HepG2 (cell line): ENCODE measurements around the gene SCUBE2. TPM values are rescaled to one million over a fixed set of nuclear protein-coding genes. Genes with fewer than 3 reads are reported as not detected.

Source experiments
- ATF4 ChIP-seq, 2 experiments: fragments of 450-650 bp in 1 of 2; sonication (generic) in 1 of 2; formaldehyde crosslinking; IDR thresholded peaks; 2 replicates each; pipeline versions ENCODE4 v1.5.0 to v1.8.0; 2020 to 2022; ENCODE audit warnings: mild to moderate bottlenecking in 1 of 2, missing genetic modification reagents in 1 of 2
- BRCA1 ChIP-seq: sonication (generic); formaldehyde crosslinking; IDR thresholded peaks from 2 replicates; pipeline ENCODE4 v1.4.0; 2020; ENCODE audit warnings: missing genetic modification reagents
- DNMT1 ChIP-seq: sonication (generic); formaldehyde crosslinking; IDR thresholded peaks from 2 replicates; pipeline ENCODE4 v1.5.1; 2020; ENCODE audit warnings: mild to moderate bottlenecking, missing genetic modification reagents
- GABPA ChIP-seq, 2 experiments: IDR thresholded peaks; 2 replicates each; pipeline ENCODE4 v1.6.1; 2011 to 2016; ENCODE audit warnings: low read depth in 2 of 2, low read length in 1 of 2, missing biosample characterization in 1 of 2, missing genetic modification characterization in 1 of 2
- NFIC ChIP-seq: IDR thresholded peaks from 2 replicates; pipeline ENCODE4 v1.6.1; 2012; ENCODE audit warnings: mild to moderate bottlenecking, low read length, inconsistent platforms
- RFXAP ChIP-seq: sonication (generic); formaldehyde crosslinking; IDR thresholded peaks from 2 replicates; pipeline ENCODE4 v1.4.0; 2020; ENCODE audit warnings: missing genetic modification reagents, borderline replicate concordance
- RXRA ChIP-seq: sonication (generic); formaldehyde crosslinking; IDR thresholded peaks from 2 replicates; pipeline ENCODE4 v1.5.1; 2020; ENCODE audit warnings: missing genetic modification reagents
- SALL1 ChIP-seq: sonication (generic); formaldehyde crosslinking; IDR thresholded peaks from 2 replicates; pipeline ENCODE4 v1.8.0; 2022; ENCODE audit warnings: mild to moderate bottlenecking, missing genetic modification reagents
- SOX5 ChIP-seq: IDR thresholded peaks from 2 replicates; pipeline ENCODE4 v1.6.1; 2016; ENCODE audit warnings: borderline replicate concordance
- TFAP4 ChIP-seq: sonication (generic); IDR thresholded peaks from 2 replicates; pipeline ENCODE4 v1.6.1; 2016; ENCODE audit warnings: low read depth, borderline replicate concordance
- U2AF2 ChIP-seq: fragments of 200-400 bp; formaldehyde crosslinking; IDR thresholded peaks from 2 replicates; pipeline ENCODE4 v1.6.1; 2017; ENCODE audit warnings: low read depth, mild to moderate bottlenecking, low read length
- ZBTB39 ChIP-seq: sonication (generic); formaldehyde crosslinking; IDR thresholded peaks from 2 replicates; pipeline ENCODE4 v1.5.0; 2020; ENCODE audit warnings: missing genetic modification reagents
- ZNF619 ChIP-seq: sonication (generic); formaldehyde crosslinking; IDR thresholded peaks from 2 replicates; pipeline ENCODE4 v1.4.0; 2020; ENCODE audit warnings: mild to moderate bottlenecking, missing genetic modification reagents
- polyA plus RNA-seq, 8 experiments: library from polyadenylated mRNA; depleted of rRNA in 3 of 8; stranded (reverse) in 7 of 8; unstranded in 1 of 8; fragments of >200 nt; fragmentation: Illumina TruSeq in 4 of 8; extraction: Trizol in 4 of 8; gene quantifications; 2 replicates each; pipeline versions ENCODE4 v1.2.1 to v1.2.3, GENCODE V29; 2011 to 2016; ENCODE audit warnings: low read depth in 4 of 8, missing spikeins in 1 of 8, mixed read lengths in 1 of 8; ENCODE audit not compliant: insufficient read depth in 1 of 8
- total RNA-seq, 5 experiments: library from RNA; depleted of rRNA; stranded (reverse); fragments of >200 nt; fragmentation: Illumina TruSeq; extraction: Trizol; gene quantifications; 2 replicates each; pipeline ENCODE4 v1.2.3, GENCODE V29; 2016; ENCODE audit warnings: low read depth in 1 of 5
- TF ChIP-seq, protein P1 (sequence below), 2 experiments: sonication (generic) in 1 of 2; formaldehyde crosslinking in 1 of 2; IDR thresholded peaks; 2 replicates each; pipeline versions ENCODE4 v1.4.0 to v1.6.1; 2018 to 2020; ENCODE audit warnings: missing genetic modification reagents in 2 of 2, borderline replicate concordance in 1 of 2, low read depth in 1 of 2, mild to moderate bottlenecking in 1 of 2, missing biosample characterization in 1 of 2
- TF ChIP-seq, protein P2 (sequence below): sonication (generic); formaldehyde crosslinking; IDR thresholded peaks from 2 replicates; pipeline ENCODE4 v1.5.0; 2020; ENCODE audit warnings: missing genetic modification reagents, mild to moderate bottlenecking, borderline replicate concordance
- TF ChIP-seq, protein P3 (sequence below): sonication (generic); formaldehyde crosslinking; IDR thresholded peaks from 2 replicates; pipeline ENCODE4 v1.4.0; 2020; ENCODE audit warnings: mild to moderate bottlenecking, missing genetic modification reagents
- TF ChIP-seq, protein P4 (sequence below): sonication (generic); formaldehyde crosslinking; IDR thresholded peaks from 2 replicates; pipeline ENCODE4 v1.5.1; 2020; ENCODE audit warnings: missing genetic modification reagents, mild to moderate bottlenecking, borderline replicate concordance

SCUBE2 gene
- total and polyA plus RNA-seq, 2 of the 13 experiments (the other 11 are each of a cell fraction or from before 2014, with no cell fraction given), result 0.09 TPM; not detected in 1

DNA sequence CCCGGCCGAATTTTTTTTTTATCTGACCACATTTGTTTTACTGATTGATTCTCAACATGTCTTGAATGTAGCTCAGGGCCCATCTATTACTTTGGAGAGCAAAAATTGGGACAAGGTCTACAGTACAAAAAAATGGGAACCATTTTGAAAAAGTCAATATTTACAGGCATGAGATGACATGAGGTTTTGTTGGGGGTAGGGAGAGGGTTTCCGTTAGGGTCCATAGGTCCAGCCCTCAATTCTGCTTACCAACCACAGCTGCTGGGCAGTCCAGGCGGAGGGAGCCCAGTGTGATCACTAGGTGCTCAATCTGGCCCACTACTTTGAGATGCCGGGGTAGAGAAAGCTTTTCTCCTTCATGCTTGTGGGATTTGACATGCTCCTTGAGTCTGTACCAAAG lies 105.9 kb downstream of the SCUBE2 start (continued):
- TF ChIP-seq DNMT1 (CRISPR knock-in tag) (no peak), U2AF2 (no peak), TFAP4 (peak; percentile 62; the same call in 1 of the 2 replicates), GABPA (IDR thresholded peaks at IDR 0.05; ENCODE audit: low read depth, low read length) (no peak), GABPA (CRISPR knock-in tag; IDR thresholded peaks at IDR 0.05; ENCODE audit: low read depth) (peak; percentile 44; the same call in 1 of the 2 replicates), SALL1 (peak; percentile 80), ATF4 (CRISPR knock-in tag; IDR thresholded peaks at IDR 0.05) (no peak), RXRA (CRISPR knock-in tag) (no peak), RFXAP (no peak), SOX5 (CRISPR knock-in tag) (0 out of 2 replicates have a peak, but pooled peaks have one; percentile 26), ZNF619 (no peak), NFIC (no peak), ZBTB39 (CRISPR knock-in tag) (no peak), BRCA1 (CRISPR knock-in tag) (no peak)
- TF ChIP-seq, protein P1, sequence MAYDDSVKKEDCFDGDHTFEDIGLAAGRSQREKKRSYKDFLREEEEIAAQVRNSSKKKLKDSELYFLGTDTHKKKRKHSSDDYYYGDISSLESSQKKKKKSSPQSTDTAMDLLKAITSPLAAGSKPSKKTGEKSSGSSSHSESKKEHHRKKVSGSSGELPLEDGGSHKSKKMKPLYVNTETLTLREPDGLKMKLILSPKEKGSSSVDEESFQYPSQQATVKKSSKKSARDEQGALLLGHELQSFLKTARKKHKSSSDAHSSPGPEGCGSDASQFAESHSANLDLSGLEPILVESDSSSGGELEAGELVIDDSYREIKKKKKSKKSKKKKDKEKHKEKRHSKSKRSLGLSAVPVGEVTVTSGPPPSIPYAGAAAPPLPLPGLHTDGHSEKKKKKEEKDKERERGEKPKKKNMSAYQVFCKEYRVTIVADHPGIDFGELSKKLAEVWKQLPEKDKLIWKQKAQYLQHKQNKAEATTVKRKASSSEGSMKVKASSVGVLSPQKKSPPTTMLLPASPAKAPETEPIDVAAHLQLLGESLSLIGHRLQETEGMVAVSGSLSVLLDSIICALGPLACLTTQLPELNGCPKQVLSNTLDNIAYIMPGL (CRISPR knock-in tag; IDR thresholded peaks at IDR 0.05; ENCODE audit: borderline replicate concordance in 1 of 2, low read depth in 1 of 2), result no peak
- TF ChIP-seq, protein P2, sequence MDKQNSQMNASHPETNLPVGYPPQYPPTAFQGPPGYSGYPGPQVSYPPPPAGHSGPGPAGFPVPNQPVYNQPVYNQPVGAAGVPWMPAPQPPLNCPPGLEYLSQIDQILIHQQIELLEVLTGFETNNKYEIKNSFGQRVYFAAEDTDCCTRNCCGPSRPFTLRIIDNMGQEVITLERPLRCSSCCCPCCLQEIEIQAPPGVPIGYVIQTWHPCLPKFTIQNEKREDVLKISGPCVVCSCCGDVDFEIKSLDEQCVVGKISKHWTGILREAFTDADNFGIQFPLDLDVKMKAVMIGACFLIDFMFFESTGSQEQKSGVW (CRISPR knock-in tag), result no peak
- TF ChIP-seq, protein P3, sequence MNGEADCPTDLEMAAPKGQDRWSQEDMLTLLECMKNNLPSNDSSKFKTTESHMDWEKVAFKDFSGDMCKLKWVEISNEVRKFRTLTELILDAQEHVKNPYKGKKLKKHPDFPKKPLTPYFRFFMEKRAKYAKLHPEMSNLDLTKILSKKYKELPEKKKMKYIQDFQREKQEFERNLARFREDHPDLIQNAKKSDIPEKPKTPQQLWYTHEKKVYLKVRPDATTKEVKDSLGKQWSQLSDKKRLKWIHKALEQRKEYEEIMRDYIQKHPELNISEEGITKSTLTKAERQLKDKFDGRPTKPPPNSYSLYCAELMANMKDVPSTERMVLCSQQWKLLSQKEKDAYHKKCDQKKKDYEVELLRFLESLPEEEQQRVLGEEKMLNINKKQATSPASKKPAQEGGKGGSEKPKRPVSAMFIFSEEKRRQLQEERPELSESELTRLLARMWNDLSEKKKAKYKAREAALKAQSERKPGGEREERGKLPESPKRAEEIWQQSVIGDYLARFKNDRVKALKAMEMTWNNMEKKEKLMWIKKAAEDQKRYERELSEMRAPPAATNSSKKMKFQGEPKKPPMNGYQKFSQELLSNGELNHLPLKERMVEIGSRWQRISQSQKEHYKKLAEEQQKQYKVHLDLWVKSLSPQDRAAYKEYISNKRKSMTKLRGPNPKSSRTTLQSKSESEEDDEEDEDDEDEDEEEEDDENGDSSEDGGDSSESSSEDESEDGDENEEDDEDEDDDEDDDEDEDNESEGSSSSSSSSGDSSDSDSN (CRISPR knock-in tag), result no peak
- TF ChIP-seq, protein P4, sequence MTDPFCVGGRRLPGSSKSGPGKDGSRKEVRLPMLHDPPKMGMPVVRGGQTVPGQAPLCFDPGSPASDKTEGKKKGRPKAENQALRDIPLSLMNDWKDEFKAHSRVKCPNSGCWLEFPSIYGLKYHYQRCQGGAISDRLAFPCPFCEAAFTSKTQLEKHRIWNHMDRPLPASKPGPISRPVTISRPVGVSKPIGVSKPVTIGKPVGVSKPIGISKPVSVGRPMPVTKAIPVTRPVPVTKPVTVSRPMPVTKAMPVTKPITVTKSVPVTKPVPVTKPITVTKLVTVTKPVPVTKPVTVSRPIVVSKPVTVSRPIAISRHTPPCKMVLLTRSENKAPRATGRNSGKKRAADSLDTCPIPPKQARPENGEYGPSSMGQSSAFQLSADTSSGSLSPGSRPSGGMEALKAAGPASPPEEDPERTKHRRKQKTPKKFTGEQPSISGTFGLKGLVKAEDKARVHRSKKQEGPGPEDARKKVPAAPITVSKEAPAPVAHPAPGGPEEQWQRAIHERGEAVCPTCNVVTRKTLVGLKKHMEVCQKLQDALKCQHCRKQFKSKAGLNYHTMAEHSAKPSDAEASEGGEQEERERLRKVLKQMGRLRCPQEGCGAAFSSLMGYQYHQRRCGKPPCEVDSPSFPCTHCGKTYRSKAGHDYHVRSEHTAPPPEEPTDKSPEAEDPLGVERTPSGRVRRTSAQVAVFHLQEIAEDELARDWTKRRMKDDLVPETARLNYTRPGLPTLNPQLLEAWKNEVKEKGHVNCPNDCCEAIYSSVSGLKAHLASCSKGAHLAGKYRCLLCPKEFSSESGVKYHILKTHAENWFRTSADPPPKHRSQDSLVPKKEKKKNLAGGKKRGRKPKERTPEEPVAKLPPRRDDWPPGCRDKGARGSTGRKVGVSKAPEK (CRISPR knock-in tag), result no peak
